ENCODE measurements around the gene DNPEP.

Gene DNPEP

DNA sequence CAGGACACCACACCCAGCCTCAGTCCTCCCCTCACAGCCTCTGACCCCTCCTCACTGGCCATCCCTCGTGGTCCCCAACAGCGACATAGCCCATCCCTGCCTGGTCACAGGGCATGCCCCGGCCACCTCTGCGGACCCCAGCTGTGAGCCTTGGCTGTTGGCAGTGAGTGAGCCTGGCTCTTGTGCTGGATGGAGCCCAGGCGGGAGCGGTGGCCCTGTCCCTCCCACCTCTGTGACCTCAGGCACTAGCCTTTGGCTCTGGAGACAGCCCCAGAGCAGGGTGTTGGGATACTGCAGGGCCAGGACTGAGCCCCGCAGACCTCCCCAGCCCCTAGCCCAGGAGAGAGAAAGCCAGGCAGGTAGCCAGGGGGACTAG lies 38.3 kb upstream of the DNPEP start (continued):
- TF ChIP-seq ZNF140 (tag by site-specific recombination; IDR thresholded peaks at IDR 0.05) (no peak), ZNF366 (tag by site-specific recombination; conservative IDR thresholded peaks at IDR 0.05) (no peak), ZNF433 (tag by site-specific recombination; IDR thresholded peaks at IDR 0.05; ENCODE audit: low read depth) (no peak)
- TF ChIP-seq, protein P1, sequence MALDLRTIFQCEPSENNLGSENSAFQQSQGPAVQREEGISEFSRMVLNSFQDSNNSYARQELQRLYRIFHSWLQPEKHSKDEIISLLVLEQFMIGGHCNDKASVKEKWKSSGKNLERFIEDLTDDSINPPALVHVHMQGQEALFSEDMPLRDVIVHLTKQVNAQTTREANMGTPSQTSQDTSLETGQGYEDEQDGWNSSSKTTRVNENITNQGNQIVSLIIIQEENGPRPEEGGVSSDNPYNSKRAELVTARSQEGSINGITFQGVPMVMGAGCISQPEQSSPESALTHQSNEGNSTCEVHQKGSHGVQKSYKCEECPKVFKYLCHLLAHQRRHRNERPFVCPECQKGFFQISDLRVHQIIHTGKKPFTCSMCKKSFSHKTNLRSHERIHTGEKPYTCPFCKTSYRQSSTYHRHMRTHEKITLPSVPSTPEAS (tag by site-specific recombination; IDR thresholded peaks at IDR 0.05), result no peak

DNA sequence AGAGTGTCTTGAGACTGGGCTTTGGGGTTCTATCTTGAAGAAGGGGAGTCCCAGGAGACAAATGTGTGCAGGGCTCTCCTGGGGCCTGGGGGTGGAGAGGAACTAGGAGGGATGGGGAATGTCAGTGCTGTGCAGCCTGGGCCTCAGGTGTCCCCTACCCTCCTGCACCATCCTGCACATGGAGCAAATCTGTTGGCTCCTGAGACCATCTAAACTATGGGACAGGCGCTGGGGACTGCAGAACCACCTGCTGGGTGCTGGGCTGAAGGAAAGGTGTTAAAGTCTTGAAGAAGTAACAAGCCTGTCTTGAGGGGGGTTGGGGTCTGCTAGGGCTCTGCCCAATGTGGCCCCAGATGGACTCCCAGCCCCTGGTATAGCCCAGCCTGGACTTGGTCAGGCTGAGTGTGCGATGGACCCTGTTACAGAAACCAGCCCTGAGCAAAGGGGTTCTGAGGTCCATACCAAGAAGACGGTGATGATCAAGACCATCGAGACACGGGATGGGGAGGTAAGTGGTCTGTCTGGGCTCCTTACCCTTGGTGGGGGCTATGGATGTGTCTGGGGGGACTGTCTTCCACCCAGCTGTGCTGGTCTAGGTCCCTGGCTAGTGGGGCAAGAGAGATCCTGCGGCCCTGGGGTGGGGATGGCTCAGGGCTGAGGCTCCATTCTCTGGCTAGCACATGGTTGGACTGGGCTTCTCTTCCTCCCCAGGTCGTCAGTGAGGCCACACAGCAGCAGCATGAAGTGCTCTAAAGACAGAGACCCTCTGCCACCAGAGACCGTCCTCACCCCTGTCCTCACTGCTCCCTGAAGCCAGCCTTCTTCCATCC lies 37.7 kb upstream of the DNPEP start:
- H3K36me3 ChIP-seq (ENCODE audit: control insufficient read depth in 2 of 2, insufficient read depth in 1 of 2, low read length in 2 of 2), result no peaks in the 10 kb centered on the region
- H3K27ac ChIP-seq (ENCODE audit: extremely low read depth, low read depth, low read length), result no peak overlapping the region
- TF ChIP-seq TRIM28 (IDR thresholded peaks at IDR 0.05; ENCODE audit: borderline replicate concordance, low read length) (no peak), HOXD13 (CRISPR knock-in tag; IDR thresholded peaks at IDR 0.05; ENCODE audit: borderline replicate concordance) (no peak), ZNF585B (tag by site-specific recombination; IDR thresholded peaks at IDR 0.05) (no peak), ZNF202 (tag by site-specific recombination; IDR thresholded peaks at IDR 0.05; ENCODE audit: borderline replicate concordance) (no peak), MZF1 (tag by site-specific recombination; IDR thresholded peaks at IDR 0.05; ENCODE audit: borderline replicate concordance) (no peak), ZBTB48 (tag by site-specific recombination; IDR thresholded peaks at IDR 0.05) (no peak), ZNF660 (tag by site-specific recombination; IDR thresholded peaks at IDR 0.05) (no peak), ZNF302 (tag by site-specific recombination; IDR thresholded peaks at IDR 0.05; ENCODE audit: low read depth) (no peak), ZBTB7A (tag by site-specific recombination; IDR thresholded peaks at IDR 0.05; ENCODE audit: low read depth) (no peak)
- TF ChIP-seq, protein P2, sequence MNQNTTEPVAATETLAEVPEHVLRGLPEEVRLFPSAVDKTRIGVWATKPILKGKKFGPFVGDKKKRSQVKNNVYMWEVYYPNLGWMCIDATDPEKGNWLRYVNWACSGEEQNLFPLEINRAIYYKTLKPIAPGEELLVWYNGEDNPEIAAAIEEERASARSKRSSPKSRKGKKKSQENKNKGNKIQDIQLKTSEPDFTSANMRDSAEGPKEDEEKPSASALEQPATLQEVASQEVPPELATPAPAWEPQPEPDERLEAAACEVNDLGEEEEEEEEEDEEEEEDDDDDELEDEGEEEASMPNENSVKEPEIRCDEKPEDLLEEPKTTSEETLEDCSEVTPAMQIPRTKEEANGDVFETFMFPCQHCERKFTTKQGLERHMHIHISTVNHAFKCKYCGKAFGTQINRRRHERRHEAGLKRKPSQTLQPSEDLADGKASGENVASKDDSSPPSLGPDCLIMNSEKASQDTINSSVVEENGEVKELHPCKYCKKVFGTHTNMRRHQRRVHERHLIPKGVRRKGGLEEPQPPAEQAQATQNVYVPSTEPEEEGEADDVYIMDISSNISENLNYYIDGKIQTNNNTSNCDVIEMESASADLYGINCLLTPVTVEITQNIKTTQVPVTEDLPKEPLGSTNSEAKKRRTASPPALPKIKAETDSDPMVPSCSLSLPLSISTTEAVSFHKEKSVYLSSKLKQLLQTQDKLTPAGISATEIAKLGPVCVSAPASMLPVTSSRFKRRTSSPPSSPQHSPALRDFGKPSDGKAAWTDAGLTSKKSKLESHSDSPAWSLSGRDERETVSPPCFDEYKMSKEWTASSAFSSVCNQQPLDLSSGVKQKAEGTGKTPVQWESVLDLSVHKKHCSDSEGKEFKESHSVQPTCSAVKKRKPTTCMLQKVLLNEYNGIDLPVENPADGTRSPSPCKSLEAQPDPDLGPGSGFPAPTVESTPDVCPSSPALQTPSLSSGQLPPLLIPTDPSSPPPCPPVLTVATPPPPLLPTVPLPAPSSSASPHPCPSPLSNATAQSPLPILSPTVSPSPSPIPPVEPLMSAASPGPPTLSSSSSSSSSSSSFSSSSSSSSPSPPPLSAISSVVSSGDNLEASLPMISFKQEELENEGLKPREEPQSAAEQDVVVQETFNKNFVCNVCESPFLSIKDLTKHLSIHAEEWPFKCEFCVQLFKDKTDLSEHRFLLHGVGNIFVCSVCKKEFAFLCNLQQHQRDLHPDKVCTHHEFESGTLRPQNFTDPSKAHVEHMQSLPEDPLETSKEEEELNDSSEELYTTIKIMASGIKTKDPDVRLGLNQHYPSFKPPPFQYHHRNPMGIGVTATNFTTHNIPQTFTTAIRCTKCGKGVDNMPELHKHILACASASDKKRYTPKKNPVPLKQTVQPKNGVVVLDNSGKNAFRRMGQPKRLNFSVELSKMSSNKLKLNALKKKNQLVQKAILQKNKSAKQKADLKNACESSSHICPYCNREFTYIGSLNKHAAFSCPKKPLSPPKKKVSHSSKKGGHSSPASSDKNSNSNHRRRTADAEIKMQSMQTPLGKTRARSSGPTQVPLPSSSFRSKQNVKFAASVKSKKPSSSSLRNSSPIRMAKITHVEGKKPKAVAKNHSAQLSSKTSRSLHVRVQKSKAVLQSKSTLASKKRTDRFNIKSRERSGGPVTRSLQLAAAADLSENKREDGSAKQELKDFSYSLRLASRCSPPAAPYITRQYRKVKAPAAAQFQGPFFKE (tag by site-specific recombination; IDR thresholded peaks at IDR 0.05; ENCODE audit: borderline replicate concordance), result no peak
- TF ChIP-seq, protein P3, sequence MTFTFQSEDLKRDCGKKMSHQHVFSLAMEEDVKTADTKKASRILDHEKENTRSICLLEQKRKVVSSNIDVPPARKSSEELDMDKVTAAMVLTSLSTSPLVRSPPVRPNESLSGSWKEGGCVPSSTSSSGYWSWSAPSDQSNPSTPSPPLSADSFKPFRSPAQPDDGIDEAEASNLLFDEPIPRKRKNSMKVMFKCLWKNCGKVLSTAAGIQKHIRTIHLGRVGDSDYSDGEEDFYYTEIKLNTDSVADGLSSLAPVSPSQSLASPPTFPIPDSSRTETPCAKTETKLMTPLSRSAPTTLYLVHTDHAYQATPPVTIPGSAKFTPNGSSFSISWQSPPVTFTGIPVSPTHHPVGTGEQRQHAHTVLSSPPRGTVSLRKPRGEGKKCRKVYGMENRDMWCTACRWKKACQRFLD (tag by site-specific recombination; IDR thresholded peaks at IDR 0.05), result no peak
- TF ChIP-seq, protein P4, sequence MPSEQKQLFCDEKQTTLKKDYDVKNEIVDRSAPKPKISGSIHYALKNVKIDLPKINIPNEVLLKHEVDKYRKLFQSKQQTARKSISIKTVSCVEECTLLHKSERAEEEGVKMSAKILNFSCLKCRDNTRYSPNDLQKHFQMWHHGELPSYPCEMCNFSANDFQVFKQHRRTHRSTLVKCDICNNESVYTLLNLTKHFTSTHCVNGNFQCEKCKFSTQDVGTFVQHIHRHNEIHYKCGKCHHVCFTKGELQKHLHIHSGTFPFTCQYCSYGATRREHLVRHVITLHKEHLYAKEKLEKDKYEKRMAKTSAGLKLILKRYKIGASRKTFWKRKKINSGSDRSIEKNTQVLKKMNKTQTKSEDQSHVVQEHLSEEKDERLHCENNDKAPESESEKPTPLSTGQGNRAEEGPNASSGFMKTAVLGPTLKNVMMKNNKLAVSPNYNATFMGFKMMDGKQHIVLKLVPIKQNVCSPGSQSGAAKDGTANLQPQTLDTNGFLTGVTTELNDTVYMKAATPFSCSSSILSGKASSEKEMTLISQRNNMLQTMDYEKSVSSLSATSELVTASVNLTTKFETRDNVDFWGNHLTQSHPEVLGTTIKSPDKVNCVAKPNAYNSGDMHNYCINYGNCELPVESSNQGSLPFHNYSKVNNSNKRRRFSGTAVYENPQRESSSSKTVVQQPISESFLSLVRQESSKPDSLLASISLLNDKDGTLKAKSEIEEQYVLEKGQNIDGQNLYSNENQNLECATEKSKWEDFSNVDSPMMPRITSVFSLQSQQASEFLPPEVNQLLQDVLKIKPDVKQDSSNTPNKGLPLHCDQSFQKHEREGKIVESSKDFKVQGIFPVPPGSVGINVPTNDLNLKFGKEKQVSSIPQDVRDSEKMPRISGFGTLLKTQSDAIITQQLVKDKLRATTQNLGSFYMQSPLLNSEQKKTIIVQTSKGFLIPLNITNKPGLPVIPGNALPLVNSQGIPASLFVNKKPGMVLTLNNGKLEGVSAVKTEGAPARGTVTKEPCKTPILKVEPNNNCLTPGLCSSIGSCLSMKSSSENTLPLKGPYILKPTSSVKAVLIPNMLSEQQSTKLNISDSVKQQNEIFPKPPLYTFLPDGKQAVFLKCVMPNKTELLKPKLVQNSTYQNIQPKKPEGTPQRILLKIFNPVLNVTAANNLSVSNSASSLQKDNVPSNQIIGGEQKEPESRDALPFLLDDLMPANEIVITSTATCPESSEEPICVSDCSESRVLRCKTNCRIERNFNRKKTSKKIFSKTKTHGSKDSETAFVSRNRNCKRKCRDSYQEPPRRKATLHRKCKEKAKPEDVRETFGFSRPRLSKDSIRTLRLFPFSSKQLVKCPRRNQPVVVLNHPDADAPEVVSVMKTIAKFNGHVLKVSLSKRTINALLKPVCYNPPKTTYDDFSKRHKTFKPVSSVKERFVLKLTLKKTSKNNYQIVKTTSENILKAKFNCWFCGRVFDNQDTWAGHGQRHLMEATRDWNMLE (tag by site-specific recombination; conservative IDR thresholded peaks at IDR 0.05; ENCODE audit: low read depth), result no peak
- TF ChIP-seq, protein P5, sequence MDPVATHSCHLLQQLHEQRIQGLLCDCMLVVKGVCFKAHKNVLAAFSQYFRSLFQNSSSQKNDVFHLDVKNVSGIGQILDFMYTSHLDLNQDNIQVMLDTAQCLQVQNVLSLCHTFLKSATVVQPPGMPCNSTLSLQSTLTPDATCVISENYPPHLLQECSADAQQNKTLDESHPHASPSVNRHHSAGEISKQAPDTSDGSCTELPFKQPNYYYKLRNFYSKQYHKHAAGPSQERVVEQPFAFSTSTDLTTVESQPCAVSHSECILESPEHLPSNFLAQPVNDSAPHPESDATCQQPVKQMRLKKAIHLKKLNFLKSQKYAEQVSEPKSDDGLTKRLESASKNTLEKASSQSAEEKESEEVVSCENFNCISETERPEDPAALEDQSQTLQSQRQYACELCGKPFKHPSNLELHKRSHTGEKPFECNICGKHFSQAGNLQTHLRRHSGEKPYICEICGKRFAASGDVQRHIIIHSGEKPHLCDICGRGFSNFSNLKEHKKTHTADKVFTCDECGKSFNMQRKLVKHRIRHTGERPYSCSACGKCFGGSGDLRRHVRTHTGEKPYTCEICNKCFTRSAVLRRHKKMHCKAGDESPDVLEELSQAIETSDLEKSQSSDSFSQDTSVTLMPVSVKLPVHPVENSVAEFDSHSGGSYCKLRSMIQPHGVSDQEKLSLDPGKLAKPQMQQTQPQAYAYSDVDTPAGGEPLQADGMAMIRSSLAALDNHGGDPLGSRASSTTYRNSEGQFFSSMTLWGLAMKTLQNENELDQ (tag by site-specific recombination; IDR thresholded peaks at IDR 0.05; ENCODE audit: low read depth), result no peak
- no peaks in the 10 kb centered on the region for H3K9me3 ChIP-seq (ENCODE audit: control insufficient read depth, insufficient read depth, low read depth, low read length)
- H3K4me3 ChIP-seq (ENCODE audit: low read depth, low read length), result no peak overlapping the region
- ChIA-PET CTCF (interaction anchor here (1.2 kb wide), 1 partner anchor 104 kb away, joined by 3 read pairs; no protein-coding TSS in a partner anchor), POLR2A (no interaction called here)
- H3K4me1 ChIP-seq (ENCODE audit: control insufficient read depth, insufficient read depth, low read length), result no peaks in the 10 kb centered on the region
